GM12878 (cell line): ENCODE results near the gene LRBA. TPM values are rescaled to one million over a fixed set of nuclear protein-coding genes. Genes with fewer than 3 reads are reported as not detected.

Experiments
- ATAC-seq: fragments of 200-7000 bp; cut with Tn5 transposase; 3 replicates; pipeline ENCODE4 v1.9.1; 2020; ENCODE audit warnings: mild to moderate bottlenecking, moderate library complexity
- BruUV-seq: library from RNA; stranded (reverse); fragments of 400-500 nt; replicated peaks from 2 replicates; lab custom pipeline; 2021; lab: Mats Ljungman, UMichigan
- CTCF ChIA-PET: fragments of 300-600 bp; sonication (Branson Sonifier 250); formaldehyde crosslinking; extraction: SDS; loops from one replicate; lab custom pipeline; 2021; ENCODE audit warnings: inconsistent platforms; lab: Yijun Ruan, JAX
- POLR2A ChIA-PET: fragments of 350-600 bp; formaldehyde crosslinking; extraction: SDS; loops from one replicate; lab custom pipeline; 2021; ENCODE audit warnings: inconsistent platforms; lab: Charles Lee
- RAD21 ChIA-PET: fragments of 300-600 bp; sonication (Branson Sonifier 250); formaldehyde crosslinking; loops from one replicate; lab custom pipeline; 2023; ENCODE audit warnings: antibody characterized with exemption; ENCODE audit not compliant: unreplicated experiment; lab: Charles Lee
- SMC1A ChIA-PET: fragments of 300-600 bp; sonication (Branson Sonifier 250); formaldehyde crosslinking; loops from one replicate; lab custom pipeline; 2023; ENCODE audit not compliant: unreplicated experiment, uncharacterized antibody; lab: Charles Lee
- DNase-seq: peaks from one replicate; pipeline ENCODE4 v3.0.0-alpha.2; 2011; ENCODE audit warnings: low read depth, low spot score
- FAIRE-seq: peaks from 3 replicates; lab custom pipeline; 2011; peaks lifted over from hg19 to GRCh38; lab: Jason Lieb, UNC
- H2AFZ ChIP-seq: 2 replicates; pipeline ENCODE4 v1.6.0; 2011; ENCODE audit warnings: low read depth, low read length, control low read depth; ENCODE audit not compliant: control insufficient read depth
- H3K27ac ChIP-seq: 2 replicates; pipeline ENCODE4 v1.5.1; 2011; ENCODE audit warnings: control low read depth; ENCODE audit not compliant: control insufficient read depth, insufficient read depth
- H3K27me3 ChIP-seq, 2 experiments: replicated peaks in 1 of 2; 2 replicates each; pipeline versions ENCODE4 v1.6.0 to v1.6.1; 2011; ENCODE audit warnings: low read length in 1 of 2; ENCODE audit not compliant: control insufficient read depth in 2 of 2, insufficient read depth in 2 of 2
- H3K36me3 ChIP-seq, 2 experiments: 2 replicates each; pipeline ENCODE4 v1.5.1; 2011; ENCODE audit warnings: low read length in 1 of 2; ENCODE audit not compliant: control insufficient read depth in 2 of 2, insufficient read depth in 2 of 2
- H3K4me1 ChIP-seq: 2 replicates; pipeline ENCODE4 v1.6.1; 2011; ENCODE audit warnings: mild to moderate bottlenecking, low read length, moderate library complexity, mixed read lengths; ENCODE audit not compliant: control insufficient read depth, insufficient read depth
- H3K4me2 ChIP-seq: 2 replicates; pipeline ENCODE4 v1.6.0; 2011; ENCODE audit warnings: control low read depth; ENCODE audit not compliant: control insufficient read depth, insufficient read depth
- H3K4me3 ChIP-seq: fragments of 200-600 bp; sonication (generic); 2 replicates; pipeline ENCODE4 v1.5.1; 2016
- H3K79me2 ChIP-seq: 2 replicates; pipeline ENCODE4 v1.6.0; 2011; ENCODE audit warnings: low read length; ENCODE audit not compliant: control insufficient read depth, insufficient read depth
- H3K9ac ChIP-seq: 2 replicates; pipeline ENCODE4 v1.8.0; 2011; ENCODE audit warnings: low read length, control low read depth, mixed read lengths; ENCODE audit not compliant: control insufficient read depth, insufficient read depth
- H3K9me3 ChIP-seq: replicated peaks from 3 replicates; pipeline ENCODE4 v1.5.1; 2011; ENCODE audit warnings: mild to moderate bottlenecking, low read length; ENCODE audit not compliant: control insufficient read depth, insufficient read depth
- H4K20me1 ChIP-seq: 2 replicates; pipeline ENCODE4 v1.6.0; 2011; ENCODE audit not compliant: control insufficient read depth, insufficient read depth
- CHD2 ChIP-seq: IDR thresholded peaks from 2 replicates; pipeline ENCODE4 v1.6.1; 2011; ENCODE audit warnings: low read depth, low read length, improper control_type of control experiment, borderline replicate concordance
- CREM ChIP-seq: IDR thresholded peaks from 2 replicates; pipeline ENCODE4 v1.6.1; 2014; ENCODE audit warnings: antibody characterized with exemption, low read depth
- IKZF1 ChIP-seq: fragments of 450-650 bp; conservative IDR thresholded peaks from 2 replicates; pipeline ENCODE4 v1.6.1; 2017; ENCODE audit warnings: antibody characterized with exemption, mild to moderate bottlenecking
- MEF2B ChIP-seq: fragments of 450-650 bp; IDR thresholded peaks from 2 replicates; pipeline ENCODE4 v1.6.1; 2018; ENCODE audit warnings: mild to moderate bottlenecking, moderate library complexity; ENCODE audit not compliant: partially characterized antibody, poor library complexity, severe bottlenecking
- MTA3 ChIP-seq: IDR thresholded peaks from 2 replicates; pipeline ENCODE4 v1.6.1; 2012; ENCODE audit warnings: low read length, inconsistent platforms, borderline replicate concordance
- SUPT20H ChIP-seq: IDR thresholded peaks from 2 replicates; pipeline ENCODE4 v1.6.1; 2011; ENCODE audit warnings: low read depth, mild to moderate bottlenecking, low read length, moderate library complexity, borderline replicate concordance; ENCODE audit not compliant: control insufficient read depth
- WGBS: methylation state at CpG from one replicate; pipeline ENCODE4 v1.1.6; 2016; ENCODE audit warnings: low lambda C conversion rate; ENCODE audit not compliant: insufficient replicate concordance, insufficient coverage; ENCODE audit errors: missing lambda C conversion rate; 5-methylcytosine and 5-hydroxymethylcytosine counted together
- in situ Hi-C: fragments of 300-500 bp; cut with MboI; formaldehyde crosslinking; loops from 9 replicates; pipeline ENCODE4 v1.14.3; 2018; ENCODE audit warnings: mixed read lengths
- intact Hi-C: fragments of 100-400 bp; cut with micrococcal nuclease; formaldehyde crosslinking; loops from one replicate; pipeline ENCODE4 v1.14.2; 2022; ENCODE audit not compliant: unreplicated experiment
- polyA plus RNA-seq, 11 experiments: library from polyadenylated mRNA; depleted of rRNA in 4 of 11; unstranded in 6 of 11; stranded (reverse) in 5 of 11; fragments of >200 nt; fragmentation: Nextera tagmentation in 4 of 11; fragmentation: Illumina TruSeq in 1 of 11; extraction: Ambion mirVana in 4 of 11; extraction: Trizol in 1 of 11; gene quantifications; 1 replicate in 1 of 11; 2 replicates in 10 of 11; pipeline versions ENCODE4 v1.2.1 to v1.2.3, GENCODE V29; 2011 to 2016; ENCODE audit warnings: inconsistent platforms in 2 of 11, missing spikeins in 2 of 11, low read depth in 1 of 11
- total RNA-seq, 4 experiments: library from RNA; depleted of rRNA in 3 of 4; stranded (reverse); fragments of >200 nt in 3 of 4; fragmentation: Illumina TruSeq in 1 of 4; extraction: Trizol in 1 of 4; gene quantifications; 2 replicates each; pipeline versions ENCODE4 v1.2.1 to v1.2.3, GENCODE V29; 2013 to 2021
- TF ChIP-seq, protein P1 (sequence below): fragments of 450-650 bp; IDR thresholded peaks from 2 replicates; pipeline ENCODE4 v1.6.1; 2017; ENCODE audit warnings: mild to moderate bottlenecking, moderate library complexity
- TF ChIP-seq, protein P2 (sequence below): fragments of 450-650 bp; IDR thresholded peaks from 2 replicates; pipeline ENCODE4 v1.6.1; 2017; ENCODE audit warnings: mild to moderate bottlenecking
- TF ChIP-seq, protein P3 (sequence below): fragments of 450-650 bp; IDR thresholded peaks from 2 replicates; pipeline ENCODE4 v1.6.1; 2016; ENCODE audit warnings: mild to moderate bottlenecking
- TF ChIP-seq, protein P4 (sequence below): fragments of 450-650 bp; IDR thresholded peaks from 2 replicates; pipeline ENCODE4 v1.6.1; 2017; ENCODE audit warnings: mild to moderate bottlenecking, moderate library complexity

The LRBA gene
- total and polyA plus RNA-seq, 10 of the 15 experiments (the other 5 are each of a cell fraction or from before 2014, with no cell fraction given), result 20.3 to 93.4 (median 55.0) TPM

DNA sequence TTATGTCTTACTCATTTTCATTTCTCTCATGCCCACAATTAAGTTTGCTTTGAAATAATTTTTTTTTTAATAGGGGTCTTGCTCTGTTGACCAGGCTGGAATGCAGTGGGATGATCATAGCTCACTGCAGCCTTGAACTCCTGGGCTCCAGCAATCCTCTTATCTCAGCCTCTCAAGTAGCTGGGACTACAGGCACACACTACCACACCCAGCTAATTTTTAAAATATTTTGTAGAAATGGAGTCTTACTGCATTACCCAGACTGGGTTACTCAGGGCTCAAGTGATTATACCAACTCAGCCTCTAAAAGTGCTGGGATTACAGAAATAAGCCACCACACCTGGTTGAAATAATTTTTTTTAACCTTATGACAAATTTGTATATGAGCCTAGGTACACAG lies 452.3 kb downstream of the LRBA start (continued):
- TF ChIP-seq, protein P1, sequence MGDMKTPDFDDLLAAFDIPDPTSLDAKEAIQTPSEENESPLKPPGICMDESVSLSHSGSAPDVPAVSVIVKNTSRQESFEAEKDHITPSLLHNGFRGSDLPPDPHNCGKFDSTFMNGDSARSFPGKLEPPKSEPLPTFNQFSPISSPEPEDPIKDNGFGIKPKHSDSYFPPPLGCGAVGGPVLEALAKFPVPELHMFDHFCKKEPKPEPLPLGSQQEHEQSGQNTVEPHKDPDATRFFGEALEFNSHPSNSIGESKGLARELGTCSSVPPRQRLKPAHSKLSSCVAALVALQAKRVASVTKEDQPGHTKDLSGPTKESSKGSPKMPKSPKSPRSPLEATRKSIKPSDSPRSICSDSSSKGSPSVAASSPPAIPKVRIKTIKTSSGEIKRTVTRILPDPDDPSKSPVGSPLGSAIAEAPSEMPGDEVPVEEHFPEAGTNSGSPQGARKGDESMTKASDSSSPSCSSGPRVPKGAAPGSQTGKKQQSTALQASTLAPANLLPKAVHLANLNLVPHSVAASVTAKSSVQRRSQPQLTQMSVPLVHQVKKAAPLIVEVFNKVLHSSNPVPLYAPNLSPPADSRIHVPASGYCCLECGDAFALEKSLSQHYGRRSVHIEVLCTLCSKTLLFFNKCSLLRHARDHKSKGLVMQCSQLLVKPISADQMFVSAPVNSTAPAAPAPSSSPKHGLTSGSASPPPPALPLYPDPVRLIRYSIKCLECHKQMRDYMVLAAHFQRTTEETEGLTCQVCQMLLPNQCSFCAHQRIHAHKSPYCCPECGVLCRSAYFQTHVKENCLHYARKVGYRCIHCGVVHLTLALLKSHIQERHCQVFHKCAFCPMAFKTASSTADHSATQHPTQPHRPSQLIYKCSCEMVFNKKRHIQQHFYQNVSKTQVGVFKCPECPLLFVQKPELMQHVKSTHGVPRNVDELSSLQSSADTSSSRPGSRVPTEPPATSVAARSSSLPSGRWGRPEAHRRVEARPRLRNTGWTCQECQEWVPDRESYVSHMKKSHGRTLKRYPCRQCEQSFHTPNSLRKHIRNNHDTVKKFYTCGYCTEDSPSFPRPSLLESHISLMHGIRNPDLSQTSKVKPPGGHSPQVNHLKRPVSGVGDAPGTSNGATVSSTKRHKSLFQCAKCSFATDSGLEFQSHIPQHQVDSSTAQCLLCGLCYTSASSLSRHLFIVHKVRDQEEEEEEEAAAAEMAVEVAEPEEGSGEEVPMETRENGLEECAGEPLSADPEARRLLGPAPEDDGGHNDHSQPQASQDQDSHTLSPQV, result no peak
- TF ChIP-seq CREM, result no peak
- TF ChIP-seq, all 136 proteins: peak for 0

DNA sequence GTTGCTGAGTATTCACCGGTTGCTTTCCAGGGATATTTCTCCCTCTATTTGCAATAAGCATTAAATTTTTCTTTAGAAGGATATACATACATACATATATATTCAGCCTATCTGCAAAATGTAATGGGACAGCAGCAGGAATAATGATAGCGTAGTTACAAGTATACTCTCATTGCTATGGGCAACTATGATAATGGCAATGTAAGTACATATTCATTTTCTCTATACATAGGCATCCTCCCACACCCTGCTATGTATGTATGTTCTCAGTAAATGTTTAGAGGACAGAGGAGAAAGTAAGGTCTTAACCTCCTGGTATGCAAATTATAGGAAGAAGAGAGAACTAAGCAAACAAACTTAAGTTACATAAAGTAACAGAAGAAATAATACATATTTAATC lies 452.8 kb downstream of the LRBA start:
- Histone ChIP-seq H3K4me1 (no peaks in the 10 kb centered on the region), H3K27me3 (no peaks in the 10 kb centered on the region), H3K9ac (no peak overlapping the region), H3K4me3 (no peak overlapping the region), H4K20me1 (no peaks in the 10 kb centered on the region), H3K9me3 (peaks cover 2% of the 10 kb centered on the region; the same call in 1 of the 3 replicates), H3K27ac (no peak overlapping the region), H2AFZ (no peak overlapping the region), H3K4me2 (no peak overlapping the region), H3K79me2 (no peaks in the 10 kb centered on the region), H3K36me3 (no peaks in the 10 kb centered on the region)
- DNase-seq, result no peak
- CTCF ChIA-PET, result no interaction called here
- ATAC-seq, result no peak
- no peak for FAIRE-seq
- POLR2A ChIA-PET, result no interaction called here
- WGBS, result 97% methylated on average over 2 of the region's 2 CpGs
- RAD21 ChIA-PET, result no interaction called here
- no TSS peak for BruUV-seq
- in situ Hi-C loops, result no loop called here
- intact Hi-C loops, result no loop called here
- SMC1A ChIA-PET, result interaction anchor here (0.9 kb wide), 1 partner anchor 137 kb away, joined by 3 read pairs; no protein-coding TSS in a partner anchor
- TF ChIP-seq, protein P2, sequence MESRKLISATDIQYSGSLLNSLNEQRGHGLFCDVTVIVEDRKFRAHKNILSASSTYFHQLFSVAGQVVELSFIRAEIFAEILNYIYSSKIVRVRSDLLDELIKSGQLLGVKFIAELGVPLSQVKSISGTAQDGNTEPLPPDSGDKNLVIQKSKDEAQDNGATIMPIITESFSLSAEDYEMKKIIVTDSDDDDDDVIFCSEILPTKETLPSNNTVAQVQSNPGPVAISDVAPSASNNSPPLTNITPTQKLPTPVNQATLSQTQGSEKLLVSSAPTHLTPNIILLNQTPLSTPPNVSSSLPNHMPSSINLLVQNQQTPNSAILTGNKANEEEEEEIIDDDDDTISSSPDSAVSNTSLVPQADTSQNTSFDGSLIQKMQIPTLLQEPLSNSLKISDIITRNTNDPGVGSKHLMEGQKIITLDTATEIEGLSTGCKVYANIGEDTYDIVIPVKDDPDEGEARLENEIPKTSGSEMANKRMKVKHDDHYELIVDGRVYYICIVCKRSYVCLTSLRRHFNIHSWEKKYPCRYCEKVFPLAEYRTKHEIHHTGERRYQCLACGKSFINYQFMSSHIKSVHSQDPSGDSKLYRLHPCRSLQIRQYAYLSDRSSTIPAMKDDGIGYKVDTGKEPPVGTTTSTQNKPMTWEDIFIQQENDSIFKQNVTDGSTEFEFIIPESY, result no peak
- TF ChIP-seq, protein P3, sequence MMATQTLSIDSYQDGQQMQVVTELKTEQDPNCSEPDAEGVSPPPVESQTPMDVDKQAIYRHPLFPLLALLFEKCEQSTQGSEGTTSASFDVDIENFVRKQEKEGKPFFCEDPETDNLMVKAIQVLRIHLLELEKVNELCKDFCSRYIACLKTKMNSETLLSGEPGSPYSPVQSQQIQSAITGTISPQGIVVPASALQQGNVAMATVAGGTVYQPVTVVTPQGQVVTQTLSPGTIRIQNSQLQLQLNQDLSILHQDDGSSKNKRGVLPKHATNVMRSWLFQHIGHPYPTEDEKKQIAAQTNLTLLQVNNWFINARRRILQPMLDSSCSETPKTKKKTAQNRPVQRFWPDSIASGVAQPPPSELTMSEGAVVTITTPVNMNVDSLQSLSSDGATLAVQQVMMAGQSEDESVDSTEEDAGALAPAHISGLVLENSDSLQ, result no peak
- TF ChIP-seq MEF2B, result no peak
- no peak for TF ChIP-seq MTA3
- no peak for TF ChIP-seq IKZF1
- TF ChIP-seq CHD2, result no peak
- TF ChIP-seq, protein P4, sequence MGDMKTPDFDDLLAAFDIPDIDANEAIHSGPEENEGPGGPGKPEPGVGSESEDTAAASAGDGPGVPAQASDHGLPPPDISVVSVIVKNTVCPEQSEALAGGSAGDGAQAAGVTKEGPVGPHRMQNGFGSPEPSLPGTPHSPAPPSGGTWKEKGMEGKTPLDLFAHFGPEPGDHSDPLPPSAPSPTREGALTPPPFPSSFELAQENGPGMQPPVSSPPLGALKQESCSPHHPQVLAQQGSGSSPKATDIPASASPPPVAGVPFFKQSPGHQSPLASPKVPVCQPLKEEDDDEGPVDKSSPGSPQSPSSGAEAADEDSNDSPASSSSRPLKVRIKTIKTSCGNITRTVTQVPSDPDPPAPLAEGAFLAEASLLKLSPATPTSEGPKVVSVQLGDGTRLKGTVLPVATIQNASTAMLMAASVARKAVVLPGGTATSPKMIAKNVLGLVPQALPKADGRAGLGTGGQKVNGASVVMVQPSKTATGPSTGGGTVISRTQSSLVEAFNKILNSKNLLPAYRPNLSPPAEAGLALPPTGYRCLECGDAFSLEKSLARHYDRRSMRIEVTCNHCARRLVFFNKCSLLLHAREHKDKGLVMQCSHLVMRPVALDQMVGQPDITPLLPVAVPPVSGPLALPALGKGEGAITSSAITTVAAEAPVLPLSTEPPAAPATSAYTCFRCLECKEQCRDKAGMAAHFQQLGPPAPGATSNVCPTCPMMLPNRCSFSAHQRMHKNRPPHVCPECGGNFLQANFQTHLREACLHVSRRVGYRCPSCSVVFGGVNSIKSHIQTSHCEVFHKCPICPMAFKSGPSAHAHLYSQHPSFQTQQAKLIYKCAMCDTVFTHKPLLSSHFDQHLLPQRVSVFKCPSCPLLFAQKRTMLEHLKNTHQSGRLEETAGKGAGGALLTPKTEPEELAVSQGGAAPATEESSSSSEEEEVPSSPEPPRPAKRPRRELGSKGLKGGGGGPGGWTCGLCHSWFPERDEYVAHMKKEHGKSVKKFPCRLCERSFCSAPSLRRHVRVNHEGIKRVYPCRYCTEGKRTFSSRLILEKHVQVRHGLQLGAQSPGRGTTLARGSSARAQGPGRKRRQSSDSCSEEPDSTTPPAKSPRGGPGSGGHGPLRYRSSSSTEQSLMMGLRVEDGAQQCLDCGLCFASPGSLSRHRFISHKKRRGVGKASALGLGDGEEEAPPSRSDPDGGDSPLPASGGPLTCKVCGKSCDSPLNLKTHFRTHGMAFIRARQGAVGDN, result no peak
- no peak for TF ChIP-seq SUPT20H
